Measurements from ENCODE around the gene KLF15.

- no peak for TF ChIP-seq CTCF (IDR thresholded peaks at IDR 0.05)
- no peak for TF ChIP-seq POLR2A (IDR thresholded peaks at IDR 0.05)
- no peak for TF ChIP-seq POLR2AphosphoS5 (IDR thresholded peaks at IDR 0.05; ENCODE audit: insufficient read depth in 1 of 2, low read depth in 1 of 2)
Measured at GRCh38 chr3:126340081-126340511, 17.1 kb downstream of the KLF15 start.

Measured in vagina (tissue), 2 donors.